Fibroblast of the aortic adventitia (primary cell): ENCODE data around the gene KLK8. TPM values are rescaled to one million over a fixed set of nuclear protein-coding genes. Genes with fewer than 3 reads are reported as not detected.

Experiments used
- DNase-seq: peaks from one replicate; pipeline ENCODE4 v3.0.0-alpha.2; 2010; ENCODE audit warnings: low read depth
- H3K4me3 ChIP-seq: 2 replicates; pipeline ENCODE4 v1.5.1; 2011; ENCODE audit warnings: low read depth, mild to moderate bottlenecking, control low read depth, low read length, moderate library complexity
- total RNA-seq: library from RNA; depleted of rRNA; stranded (reverse); fragments of >200 nt; gene quantifications from 2 replicates; pipeline ENCODE4 v1.2.3, GENCODE V29; 2012; ENCODE audit warnings: low replicate concordance
- TF ChIP-seq, protein P1 (sequence below): IDR thresholded peaks from 2 replicates; pipeline ENCODE4 v1.5.1; 2011; ENCODE audit warnings: mild to moderate bottlenecking, low read length, control low read depth, inconsistent platforms; ENCODE audit not compliant: insufficient read depth

Gene KLK8
- total RNA-seq, 1 donor = not detected

DNA sequence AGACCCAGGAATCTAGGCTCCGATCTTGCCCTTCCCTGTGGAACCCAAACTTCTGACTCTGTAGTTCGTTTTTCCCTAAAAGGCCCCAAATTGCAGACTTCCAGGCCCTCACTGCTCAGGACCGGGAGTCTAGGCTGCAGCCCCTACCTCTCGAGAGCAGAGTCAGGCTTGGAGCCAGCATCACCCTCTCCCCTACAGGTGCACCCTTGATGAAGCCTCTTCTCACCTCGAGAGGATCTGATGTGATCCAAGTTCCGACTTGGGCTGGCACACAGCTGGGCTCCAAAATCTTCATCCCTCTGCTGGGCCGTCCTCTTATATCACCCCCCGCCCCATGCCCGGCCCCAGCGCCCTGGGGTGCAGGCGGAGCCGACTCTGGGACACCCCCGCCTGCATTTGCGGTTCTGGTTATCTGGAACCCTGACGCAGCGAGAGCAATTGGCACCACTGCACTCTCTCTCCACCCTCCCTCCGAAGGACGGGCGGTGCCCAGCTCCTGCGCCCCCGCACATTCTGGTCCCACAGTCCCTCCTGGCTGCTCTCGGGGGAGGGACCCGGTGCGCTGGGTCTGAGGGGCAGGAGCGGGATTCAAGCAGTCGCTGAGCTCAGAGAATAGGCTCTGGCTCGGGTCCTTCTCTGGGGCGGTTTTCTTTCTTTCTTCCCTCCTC is 17.6 kb downstream of the KLK8 start, which contains the start of gene KLK7:
Gene KLK7 (minus strand): TSS at position 293 of the 668 bp plus-strand sequence. CDS start 1,518 bp downstream, outside the sequence.
- H3K4me3 ChIP-seq = no peak within 1 kb of the TSS
- no peak for DNase-seq
- TF ChIP-seq, protein P1, sequence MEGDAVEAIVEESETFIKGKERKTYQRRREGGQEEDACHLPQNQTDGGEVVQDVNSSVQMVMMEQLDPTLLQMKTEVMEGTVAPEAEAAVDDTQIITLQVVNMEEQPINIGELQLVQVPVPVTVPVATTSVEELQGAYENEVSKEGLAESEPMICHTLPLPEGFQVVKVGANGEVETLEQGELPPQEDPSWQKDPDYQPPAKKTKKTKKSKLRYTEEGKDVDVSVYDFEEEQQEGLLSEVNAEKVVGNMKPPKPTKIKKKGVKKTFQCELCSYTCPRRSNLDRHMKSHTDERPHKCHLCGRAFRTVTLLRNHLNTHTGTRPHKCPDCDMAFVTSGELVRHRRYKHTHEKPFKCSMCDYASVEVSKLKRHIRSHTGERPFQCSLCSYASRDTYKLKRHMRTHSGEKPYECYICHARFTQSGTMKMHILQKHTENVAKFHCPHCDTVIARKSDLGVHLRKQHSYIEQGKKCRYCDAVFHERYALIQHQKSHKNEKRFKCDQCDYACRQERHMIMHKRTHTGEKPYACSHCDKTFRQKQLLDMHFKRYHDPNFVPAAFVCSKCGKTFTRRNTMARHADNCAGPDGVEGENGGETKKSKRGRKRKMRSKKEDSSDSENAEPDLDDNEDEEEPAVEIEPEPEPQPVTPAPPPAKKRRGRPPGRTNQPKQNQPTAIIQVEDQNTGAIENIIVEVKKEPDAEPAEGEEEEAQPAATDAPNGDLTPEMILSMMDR = no peak

DNA sequence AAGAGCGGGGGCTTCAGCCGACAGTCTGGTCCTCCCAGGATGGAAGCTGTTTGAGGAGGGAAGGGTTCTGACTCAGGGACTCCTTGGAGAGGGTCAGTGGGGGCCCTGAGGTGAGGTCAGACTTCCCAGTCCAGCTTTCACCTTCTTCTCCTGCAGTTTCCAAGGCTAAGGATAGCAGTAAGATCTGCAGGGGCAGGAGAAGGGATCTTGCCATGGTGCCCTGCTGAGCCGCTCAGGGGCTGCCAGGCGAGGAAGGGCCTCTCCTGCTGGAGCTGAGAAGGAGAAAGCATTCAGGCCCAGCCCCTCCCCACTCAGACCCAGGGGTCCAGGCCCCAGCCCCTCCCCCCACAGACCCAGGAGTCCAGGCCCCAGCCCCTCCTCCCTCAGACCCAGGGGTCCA is 19.2 kb downstream of the KLK8 start:
- TF ChIP-seq, protein P1 = no peak
- no peak for DNase-seq
- H3K4me3 ChIP-seq = no peak overlapping the region

DNA sequence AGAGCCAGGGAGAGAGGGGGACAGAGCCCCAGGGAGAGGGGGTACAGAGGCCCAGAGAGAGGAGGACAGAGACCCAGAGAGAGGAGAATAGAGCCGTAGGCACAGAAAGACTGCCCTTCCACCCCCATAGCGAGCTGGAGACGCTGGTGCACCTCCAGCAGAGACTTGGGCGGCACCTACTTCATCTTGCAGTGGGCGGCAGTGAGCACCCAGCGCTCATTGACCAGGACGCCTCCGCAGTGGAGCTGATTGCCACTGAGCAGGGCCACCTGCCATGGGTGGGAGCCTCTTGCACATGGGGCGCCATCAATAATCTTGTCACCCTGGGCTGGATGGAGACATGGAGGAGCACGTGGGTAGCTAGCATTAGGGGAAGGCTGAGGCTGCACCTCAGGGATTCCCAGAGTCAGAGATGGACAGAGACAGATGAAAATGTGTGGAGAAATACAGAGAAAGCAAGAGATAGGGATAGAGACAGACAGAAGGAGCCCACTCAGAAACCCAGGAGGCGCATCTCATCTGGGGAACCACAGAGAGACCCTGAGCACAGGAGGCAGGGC is 19.7 kb downstream of the KLK8 start:
- TF ChIP-seq, protein P1 = no peak
- no peak for DNase-seq
- H3K4me3 ChIP-seq = no peak overlapping the region

GRCh38 chr19:50980208-50980607 is 21.2 kb downstream of the KLK8 start:
- no peak overlapping the region for H3K4me3 ChIP-seq
- TF ChIP-seq, protein P1 = no peak

DNA sequence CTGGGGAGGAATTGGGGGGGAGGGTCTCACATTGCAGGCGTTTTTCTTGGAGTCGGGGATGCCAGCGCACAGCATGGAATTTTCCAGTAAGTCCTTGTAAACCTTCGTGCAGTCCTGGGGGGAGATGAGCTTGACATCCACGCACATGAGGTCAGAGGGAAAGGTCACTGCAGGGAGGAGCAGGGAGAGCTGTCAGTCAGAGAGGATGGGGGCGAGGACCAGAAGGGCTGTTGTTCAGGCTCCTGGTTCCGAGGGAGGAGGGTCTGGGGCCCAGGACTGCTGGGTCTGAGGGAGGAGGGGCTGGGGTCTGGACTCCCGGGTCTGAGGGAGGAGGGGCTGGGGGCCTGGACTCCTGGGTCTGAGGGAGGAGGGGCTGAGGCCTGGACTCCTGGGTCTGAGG is 21.6 kb downstream of the KLK8 start:
- TF ChIP-seq, protein P1 = no peak
- no peak overlapping the region for H3K4me3 ChIP-seq
- DNase-seq = no peak

More at GRCh38 chr19:50980208-50980607, 21.2 kb downstream of the KLK8 start:
- no peak for DNase-seq

DNA sequence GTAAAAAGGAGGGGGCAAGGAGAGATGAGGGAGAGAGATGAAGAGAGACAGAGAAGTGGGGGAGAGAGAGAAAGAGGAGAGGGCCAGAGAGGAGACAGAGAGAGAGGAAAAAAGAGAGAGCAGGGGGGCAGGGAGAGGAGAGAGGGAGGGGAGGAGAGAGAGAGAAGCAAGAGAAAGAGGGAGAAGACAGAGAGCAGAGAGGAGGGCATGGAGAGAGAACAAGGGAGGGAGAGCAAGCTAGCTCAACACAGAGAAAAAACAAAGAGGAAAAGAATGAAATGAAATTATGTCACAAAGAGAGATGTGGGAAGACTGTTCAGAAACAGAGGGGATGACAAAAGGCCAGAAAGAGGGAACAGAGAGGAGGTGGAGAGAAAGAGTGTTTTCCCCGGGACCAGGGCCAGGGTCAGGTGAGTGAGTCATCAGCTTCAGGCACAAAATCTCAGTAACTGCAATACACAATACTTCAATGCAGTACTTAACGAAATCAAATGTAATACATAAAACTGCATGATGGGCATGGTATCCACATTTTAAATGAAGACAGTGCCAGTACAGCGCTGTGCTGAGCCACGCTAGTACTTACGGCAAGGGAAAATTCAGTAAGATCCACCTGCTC is 22.5 kb downstream of the KLK8 start:
- no peak for DNase-seq
- TF ChIP-seq, protein P1 = no peak
- H3K4me3 ChIP-seq = no peak overlapping the region
